Upper lobe of left lung (tissue), 6 donors: ENCODE data around the gene EOLA2. TPM values are rescaled to one million over a fixed set of nuclear protein-coding genes. Genes with fewer than 3 reads are reported as not detected.
"Not testable (repeated sequence)": the region's sequence is repeated elsewhere in the genome, so short reads cannot be mapped to it uniquely, and the experiment has no call there.

Source experiments
- ATAC-seq, 2 donors: fragments of 200-7000 bp; cut with Tn5 transposase; one replicate each; pipeline ENCODE4 v1.9.1; 2022; ENCODE audit warnings: mild to moderate bottlenecking in 2 of 2, moderate library complexity in 2 of 2; ENCODE audit not compliant: low FRiP score in 2 of 2
- DNase-seq, 2 donors: peaks; one replicate each; pipeline ENCODE4 v3.0.0-alpha.2; 2019 to 2020
- H3K27ac ChIP-seq, 4 donors: fragments of 200-600 bp; sonication (generic); one replicate each; pipeline ENCODE4 v1.5.1; 2016 to 2019
- H3K27me3 ChIP-seq, 4 donors: fragments of 200-600 bp; sonication (generic); one replicate each; pipeline ENCODE4 v1.5.1; 2017 to 2019
- H3K36me3 ChIP-seq, 4 donors: fragments of 200-600 bp; sonication (generic); one replicate each; pipeline ENCODE4 v1.5.1; 2016 to 2019
- H3K4me1 ChIP-seq, 4 donors: fragments of 200-600 bp; sonication (generic); one replicate each; pipeline ENCODE4 v1.5.1; 2018 to 2019
- H3K4me3 ChIP-seq, 4 donors: fragments of 200-600 bp; sonication (generic); one replicate each; pipeline ENCODE4 v1.5.1; 2017 to 2019; ENCODE audit warnings: mild to moderate bottlenecking in 2 of 4, moderate library complexity in 1 of 4
- H3K9me3 ChIP-seq, 4 donors: fragments of 200-600 bp; sonication (generic); one replicate each; pipeline ENCODE4 v1.5.1; 2018 to 2019
- EP300 ChIP-seq, 4 donors: sonication (generic); formaldehyde crosslinking; IDR thresholded peaks; one replicate each; pipeline ENCODE4 v1.5.1; 2017; ENCODE audit warnings: antibody characterized with exemption in 4 of 4, control low read depth in 2 of 4
- POLR2A ChIP-seq, 4 donors: fragments of 450-650 bp; IDR thresholded peaks; one replicate each; pipeline ENCODE4 v1.5.1; 2016 to 2017; ENCODE audit warnings: antibody characterized with exemption in 4 of 4, mild to moderate bottlenecking in 2 of 4
- POLR2AphosphoS5 ChIP-seq, 2 donors: sonication (generic); formaldehyde crosslinking; IDR thresholded peaks; one replicate each; pipeline ENCODE4 v1.5.1; 2017; ENCODE audit warnings: antibody characterized with exemption in 2 of 2
- WGBS, 2 donors: methylation state at CpG; one replicate each; pipeline ENCODE4 v1.1.5; 2017 to 2018; 5-methylcytosine and 5-hydroxymethylcytosine counted together
- total RNA-seq, 6 donors: library from RNA; depleted of rRNA in 4 of 6; stranded (reverse); fragments of >200 nt in 4 of 6; gene quantifications; one replicate each; pipeline versions ENCODE4 v1.1.0 to v1.2.1, GENCODE V29; 2016 to 2021
- TF ChIP-seq, protein P1 (sequence below), 6 experiments: fragments of 450-650 bp in 4 of 6; fragments of 200-600 bp in 2 of 6; sonication (generic) in 2 of 6; IDR thresholded peaks; one replicate each; pipeline ENCODE4 v1.5.1; 2016 to 2019; ENCODE audit warnings: antibody characterized with exemption in 6 of 6
- donor health status: DM: no; HTN: no; CAD: no; lungs with moderate emphysema.
- donor health status: DM: no; HTN: yes; CAD: no; lungs with severe emphysema.

The EOLA2 gene
- total RNA-seq, 6 donors from 2014 or later: 24.5 to 56.6 (median 33.4) TPM

DNA sequence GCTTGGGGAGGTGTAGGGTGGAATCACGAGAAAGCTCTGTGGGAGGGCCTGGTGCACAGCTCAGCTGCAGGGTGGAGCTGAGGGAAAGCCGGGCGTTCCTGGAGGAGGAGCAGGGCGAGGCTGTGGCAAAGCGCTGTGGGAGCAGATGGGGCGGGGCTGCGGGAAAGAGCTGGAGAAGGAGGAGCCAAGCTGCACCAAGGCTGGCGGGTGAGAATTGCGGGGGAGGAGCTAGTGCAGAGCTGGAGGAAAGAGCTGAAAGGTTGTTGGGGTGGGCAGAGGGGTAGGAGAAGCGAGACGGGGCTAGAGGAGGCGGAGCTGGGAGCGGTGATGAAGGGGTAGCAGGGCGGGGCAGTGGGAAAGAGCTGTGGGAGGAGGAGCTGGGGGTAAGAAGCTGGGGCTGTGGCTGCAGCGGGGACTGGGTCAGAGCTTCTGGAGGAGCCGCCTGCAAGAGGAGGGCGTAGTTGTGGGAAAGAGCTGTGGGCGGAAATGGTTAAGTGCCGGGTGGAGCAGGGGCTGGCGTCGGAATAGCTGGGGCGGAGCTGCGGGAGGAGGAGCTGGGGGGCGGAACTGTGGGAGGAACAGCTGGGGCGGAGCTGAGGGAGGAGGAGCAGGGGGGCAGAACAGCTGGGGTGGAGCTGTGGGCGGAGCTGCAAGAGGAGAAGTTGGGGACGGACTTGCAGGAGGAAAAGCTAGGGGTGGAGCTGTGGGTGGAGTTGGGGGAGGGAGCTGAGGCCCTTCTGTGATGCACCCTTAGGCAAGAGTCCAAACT, 1.8 kb upstream of the EOLA2 start:
- Histone ChIP-seq H3K4me3 (peak overlapping the region; percentile 38 to 85 (median 62)), H3K9me3 (no peaks in the 10 kb centered on the region), H3K27ac (peak overlapping the region; percentile 88 to 98 (median 92)), H3K27me3 (no peaks in the 10 kb centered on the region), H3K4me1 (peaks cover 0 to 7% (median 6%) of the 10 kb centered on the region in 4 donors), H3K36me3 (no peaks in the 10 kb centered on the region)
- DNase-seq (peak; percentile 92 to 96), ATAC-seq (peak; percentile 84 to 90)
- WGBS, 2 donors: 1 to 41% methylated on average over 22 to 27 of the region's 27 CpGs
- TF ChIP-seq, protein P1, sequence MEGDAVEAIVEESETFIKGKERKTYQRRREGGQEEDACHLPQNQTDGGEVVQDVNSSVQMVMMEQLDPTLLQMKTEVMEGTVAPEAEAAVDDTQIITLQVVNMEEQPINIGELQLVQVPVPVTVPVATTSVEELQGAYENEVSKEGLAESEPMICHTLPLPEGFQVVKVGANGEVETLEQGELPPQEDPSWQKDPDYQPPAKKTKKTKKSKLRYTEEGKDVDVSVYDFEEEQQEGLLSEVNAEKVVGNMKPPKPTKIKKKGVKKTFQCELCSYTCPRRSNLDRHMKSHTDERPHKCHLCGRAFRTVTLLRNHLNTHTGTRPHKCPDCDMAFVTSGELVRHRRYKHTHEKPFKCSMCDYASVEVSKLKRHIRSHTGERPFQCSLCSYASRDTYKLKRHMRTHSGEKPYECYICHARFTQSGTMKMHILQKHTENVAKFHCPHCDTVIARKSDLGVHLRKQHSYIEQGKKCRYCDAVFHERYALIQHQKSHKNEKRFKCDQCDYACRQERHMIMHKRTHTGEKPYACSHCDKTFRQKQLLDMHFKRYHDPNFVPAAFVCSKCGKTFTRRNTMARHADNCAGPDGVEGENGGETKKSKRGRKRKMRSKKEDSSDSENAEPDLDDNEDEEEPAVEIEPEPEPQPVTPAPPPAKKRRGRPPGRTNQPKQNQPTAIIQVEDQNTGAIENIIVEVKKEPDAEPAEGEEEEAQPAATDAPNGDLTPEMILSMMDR (IDR thresholded peaks at IDR 0.05): no peak
- TF ChIP-seq POLR2AphosphoS5 (IDR thresholded peaks at IDR 0.05) (peak in 1 of 2 donors; percentile 47), POLR2A (IDR thresholded peaks at IDR 0.05) (peak in 1 of 4 donors; percentile 63), EP300 (IDR thresholded peaks at IDR 0.05) (no peak)

DNA sequence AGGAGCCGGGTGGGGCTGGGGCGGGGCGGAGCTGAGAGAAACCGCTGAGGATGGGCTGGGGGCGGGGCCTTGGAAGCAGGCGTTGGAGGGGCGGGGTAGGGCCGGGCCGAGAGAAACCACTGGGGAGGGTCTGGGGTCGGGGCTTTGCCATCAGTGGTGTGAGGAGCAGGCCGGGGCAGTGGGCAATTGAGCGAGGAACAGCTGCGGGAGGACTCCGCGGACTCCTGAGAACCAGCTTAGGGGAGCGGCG, 1.3 kb upstream of the EOLA2 start:
- no peak for TF ChIP-seq POLR2AphosphoS5 (IDR thresholded peaks at IDR 0.05)
- peak in 1 of 4 donors; percentile 37 for TF ChIP-seq POLR2A (IDR thresholded peaks at IDR 0.05)
- TF ChIP-seq, protein P1 (IDR thresholded peaks at IDR 0.05): no peak
- TF ChIP-seq EP300 (IDR thresholded peaks at IDR 0.05): no peak
- H3K9me3 ChIP-seq: no peaks in the 10 kb centered on the region
- 0 to 49% methylated on average over 6 to 16 of the region's 17 CpGs for WGBS, 2 donors
- peaks cover 0 to 7% (median 6%) of the 10 kb centered on the region in 4 donors for H3K4me1 ChIP-seq
- no peaks in the 10 kb centered on the region for H3K36me3 ChIP-seq
- peak overlapping the region; percentile 38 to 85 (median 62) for H3K4me3 ChIP-seq
- no peaks in the 10 kb centered on the region for H3K27me3 ChIP-seq
- H3K27ac ChIP-seq: peak overlapping the region; percentile 88 to 98 (median 92)
- DNase-seq: no peak
- no peak for ATAC-seq

DNA sequence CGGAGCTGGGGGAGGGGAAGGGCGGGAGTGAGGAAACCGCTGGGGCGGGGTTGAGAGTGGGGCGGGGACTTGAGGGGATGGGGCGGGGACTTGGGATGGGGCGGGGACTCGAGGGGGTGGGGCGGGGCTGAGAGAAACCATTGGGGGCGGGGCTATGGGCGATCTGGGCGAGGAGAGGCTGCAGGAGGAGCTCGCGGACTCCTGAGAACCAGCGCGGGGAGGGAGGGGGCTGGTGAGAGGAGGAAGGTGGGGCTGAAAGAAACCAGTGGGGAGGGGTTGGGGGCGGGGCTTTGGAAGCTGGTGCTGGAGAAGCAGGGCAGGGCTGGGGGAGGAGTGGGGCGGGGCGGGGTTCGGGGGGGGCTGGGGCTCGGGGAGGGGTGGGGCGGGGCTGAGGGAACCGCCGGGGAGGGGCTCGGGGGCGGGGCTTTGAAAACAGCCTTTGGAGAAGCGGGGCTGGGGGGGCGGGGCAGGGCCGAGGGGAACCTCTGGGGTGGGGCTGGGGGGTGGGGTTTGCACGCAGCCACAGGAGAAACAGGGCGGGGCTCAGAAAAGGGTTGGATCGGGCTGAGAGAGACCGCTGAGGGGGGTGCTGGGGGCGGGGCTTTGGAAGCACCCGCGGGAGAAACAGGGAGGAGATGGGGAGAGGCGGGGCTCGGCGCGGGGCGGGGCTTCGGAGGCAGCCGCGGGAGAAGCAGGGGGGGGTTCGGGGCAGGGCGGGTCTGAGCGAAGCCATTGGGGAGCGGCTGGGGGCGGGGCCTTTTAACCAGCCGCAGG, 777 bp upstream of the EOLA2 start:
- ATAC-seq: peak; percentile 74 to 75
- no peaks in the 10 kb centered on the region for H3K27me3 ChIP-seq
- H3K9me3 ChIP-seq: no peaks in the 10 kb centered on the region
- peak; percentile 96 to 98 for DNase-seq
- H3K36me3 ChIP-seq: peaks cover 0 to under 1% (median under 1%) of the 10 kb centered on the region in 4 donors
- 24% methylated on average over 18 of the region's 50 CpGs; no CpG with 5 or more reads in 1 of the 2 donors for WGBS, 2 donors
- peaks cover 0 to 7% (median 6%) of the 10 kb centered on the region in 4 donors for H3K4me1 ChIP-seq
- peak overlapping the region in 3 of 4 donors; percentile 56 to 85 (median 67) for H3K4me3 ChIP-seq
- peak overlapping the region; percentile 88 to 98 (median 92) for H3K27ac ChIP-seq
- TF ChIP-seq POLR2A (IDR thresholded peaks at IDR 0.05) (no peak), EP300 (IDR thresholded peaks at IDR 0.05) (no peak), POLR2AphosphoS5 (IDR thresholded peaks at IDR 0.05) (no peak)
- TF ChIP-seq, protein P1 (IDR thresholded peaks at IDR 0.05): no peak

DNA sequence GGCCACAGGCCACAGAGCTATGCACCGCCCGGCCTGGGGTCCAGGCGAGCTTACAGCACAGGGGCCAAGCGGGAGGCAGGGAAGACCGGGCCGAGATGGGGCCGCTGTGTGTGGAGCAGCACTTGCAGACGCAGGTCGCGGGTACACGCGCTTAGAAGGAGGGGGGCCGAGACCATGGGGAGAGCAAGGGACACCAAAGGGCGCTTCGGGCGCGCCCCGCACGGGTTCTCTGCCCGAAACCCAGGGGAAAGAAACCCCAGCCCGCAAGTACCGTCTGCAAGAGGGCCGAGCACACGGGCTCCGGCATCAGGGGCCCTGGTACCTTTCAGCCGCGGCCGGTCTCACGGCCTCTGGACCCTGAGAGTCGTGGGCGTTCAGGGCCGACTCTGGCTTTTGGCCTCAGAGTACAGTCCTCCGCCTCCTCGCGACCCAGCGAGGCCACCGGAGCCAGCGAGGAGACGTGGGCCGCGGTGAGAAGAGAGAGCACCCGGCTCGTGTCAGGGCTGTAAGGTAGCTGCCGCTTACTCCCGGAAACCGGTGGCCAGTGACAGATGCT, 342 bp downstream of the EOLA2 start:
- DNase-seq: peak in 1 of 2 donors; percentile 83
- peaks cover 0 to 7% (median 6%) of the 10 kb centered on the region in 4 donors for H3K4me1 ChIP-seq
- no peak for ATAC-seq
- H3K4me3 ChIP-seq: peak overlapping the region; percentile 56 to 85 (median 74)
- peak overlapping the region; percentile 88 to 98 (median 92) for H3K27ac ChIP-seq
- no peaks in the 10 kb centered on the region for H3K27me3 ChIP-seq
- TF ChIP-seq POLR2A (IDR thresholded peaks at IDR 0.05): peak in 1 of 4 donors; percentile 44
- TF ChIP-seq, protein P1 (IDR thresholded peaks at IDR 0.05): no peak
- WGBS, 2 donors: 61% methylated on average over 31 of the region's 46 CpGs; no CpG with 5 or more reads in 1 of the 2 donors
- H3K9me3 ChIP-seq: no peaks in the 10 kb centered on the region
- peaks cover 0 to 6% (median 3%) of the 10 kb centered on the region in 4 donors for H3K36me3 ChIP-seq

DNA sequence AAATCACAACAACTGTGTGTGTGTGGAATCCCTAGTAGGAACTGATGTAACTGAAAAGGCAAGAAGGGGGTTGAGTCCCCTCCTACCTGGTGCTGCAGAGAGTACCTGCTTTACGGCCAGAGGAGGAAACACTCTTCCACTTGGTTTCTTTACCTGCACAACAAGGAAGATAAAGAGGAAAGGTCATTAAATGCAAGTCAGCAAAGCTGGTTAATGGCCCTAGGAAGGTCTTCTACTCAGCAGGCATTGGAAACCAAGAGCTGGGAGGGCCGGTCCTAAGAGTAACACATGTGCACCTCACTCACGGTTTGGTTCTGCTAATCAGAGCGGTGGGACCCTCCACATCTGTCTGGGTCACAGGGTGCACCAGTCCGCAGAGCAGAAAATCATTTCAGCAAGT, 963 bp downstream of the EOLA2 start:
- H3K9me3 ChIP-seq, H3K27me3 ChIP-seq, H3K36me3 ChIP-seq, DNase-seq, ATAC-seq, H3K4me1 ChIP-seq: not testable (repeated sequence)
- H3K27ac ChIP-seq: peak overlapping the region in 2 of 4 donors; percentile 88 to 98
- H3K4me3 ChIP-seq: peak overlapping the region in 3 of 4 donors; percentile 56 to 85 (median 67)
- WGBS, 2 donors: 54 to 55% methylated on average over 3 to 5 of the region's 5 CpGs

DNA sequence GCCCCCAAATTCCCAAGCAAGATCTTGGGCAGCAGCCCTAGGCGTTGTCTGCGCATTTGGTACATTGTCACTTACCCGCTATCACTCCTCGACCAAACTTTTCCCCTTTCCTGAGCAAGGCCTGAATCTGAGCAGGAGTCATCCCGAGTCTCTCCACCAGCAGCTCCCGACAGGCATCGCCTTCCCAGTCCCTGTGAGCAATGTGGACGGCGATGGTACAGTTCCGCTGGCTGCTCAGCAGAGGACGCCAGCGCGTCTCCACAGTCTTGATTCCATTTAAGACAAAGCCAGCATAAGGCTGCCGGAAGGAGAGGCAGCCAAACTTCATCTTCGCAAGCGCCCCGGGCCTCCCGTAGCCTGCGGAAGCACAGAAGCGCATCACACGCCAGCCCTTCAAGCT, 4.7 kb downstream of the EOLA2 start:
- H3K4me1 ChIP-seq, H3K36me3 ChIP-seq, ATAC-seq, H3K27me3 ChIP-seq, H3K4me3 ChIP-seq, H3K27ac ChIP-seq, H3K9me3 ChIP-seq: not testable (repeated sequence)
- peak in 1 of 2 donors; percentile 7 for DNase-seq
- 79 to 97% methylated on average over 9 to 17 of the region's 21 CpGs for WGBS, 2 donors

DNA sequence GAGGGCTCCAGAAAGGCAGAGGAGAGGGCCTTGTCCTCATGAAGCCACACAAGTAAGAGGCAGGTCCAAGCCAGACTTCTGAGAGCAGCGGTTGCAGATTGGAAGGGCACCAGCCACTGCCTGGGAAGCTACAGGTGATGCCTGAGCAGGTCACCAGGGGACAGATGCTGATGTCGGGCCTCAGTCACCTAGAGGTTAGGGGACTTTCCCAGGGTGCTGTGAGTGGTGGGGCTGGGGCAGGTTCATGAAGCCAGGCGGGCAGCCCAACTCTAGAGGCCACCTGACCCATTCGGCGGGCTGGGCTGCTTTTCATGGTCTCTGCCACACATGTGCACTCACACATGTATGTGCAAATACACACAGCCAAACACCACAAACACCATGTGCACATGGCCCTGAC, 5.3 kb downstream of the EOLA2 start:
- not testable (repeated sequence) for H3K4me3 ChIP-seq, H3K27me3 ChIP-seq, ATAC-seq, H3K27ac ChIP-seq, H3K4me1 ChIP-seq, DNase-seq, H3K9me3 ChIP-seq, H3K36me3 ChIP-seq
- 100% methylated on average over 1 of the region's 5 CpGs; no CpG with 5 or more reads in 1 of the 2 donors for WGBS, 2 donors
